ENCODE data around the gene FAM149A.

FAM149A gene

GRCh38 chr4:186104114-186104889 is at the start of gene FAM149A:
Gene FAM149A, plus strand, starts transcription at chr4:186104704.
- DNase-seq, result no peak

- no peak for DNase-seq
Observed at GRCh38 chr4:186058253-186058979, 46.1 kb upstream of the FAM149A start.

DNA sequence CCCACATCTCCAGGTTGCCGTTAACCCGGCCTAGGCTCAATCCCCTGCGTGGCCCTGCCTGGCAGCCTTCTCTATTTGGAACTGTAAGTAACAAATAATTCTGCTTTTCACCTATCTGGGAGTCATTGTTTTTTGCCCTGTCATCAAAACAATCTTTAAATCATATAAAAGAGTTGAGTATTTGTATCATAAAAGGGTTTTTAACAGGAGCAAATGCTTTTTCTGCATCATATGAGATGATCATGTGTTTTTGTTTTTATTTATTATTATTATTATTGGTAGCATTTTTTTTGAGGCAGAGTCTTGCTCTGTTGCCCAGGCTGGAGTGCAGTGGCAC is 45.6 kb upstream of the FAM149A start:
- no peak for DNase-seq

DNA sequence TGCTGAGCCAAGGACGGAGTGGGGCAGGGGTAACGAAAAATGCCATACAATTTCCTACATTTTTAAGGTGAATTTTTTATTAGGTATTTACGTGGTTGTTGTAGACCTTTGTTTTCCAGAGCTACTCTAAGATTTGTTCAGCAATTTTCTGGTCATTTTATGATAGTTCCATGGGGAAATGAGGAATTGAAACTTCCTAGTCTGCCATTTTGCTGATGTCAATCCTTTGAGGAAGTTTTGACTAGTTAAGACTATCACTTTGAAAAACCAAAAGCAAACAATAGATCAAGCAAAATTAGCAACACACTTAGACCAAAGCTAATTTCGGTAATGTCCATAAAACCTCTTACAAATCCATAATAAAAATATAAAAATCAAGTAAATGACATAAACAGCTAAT is 42.6 kb upstream of the FAM149A start:
- no peak for DNase-seq

DNA sequence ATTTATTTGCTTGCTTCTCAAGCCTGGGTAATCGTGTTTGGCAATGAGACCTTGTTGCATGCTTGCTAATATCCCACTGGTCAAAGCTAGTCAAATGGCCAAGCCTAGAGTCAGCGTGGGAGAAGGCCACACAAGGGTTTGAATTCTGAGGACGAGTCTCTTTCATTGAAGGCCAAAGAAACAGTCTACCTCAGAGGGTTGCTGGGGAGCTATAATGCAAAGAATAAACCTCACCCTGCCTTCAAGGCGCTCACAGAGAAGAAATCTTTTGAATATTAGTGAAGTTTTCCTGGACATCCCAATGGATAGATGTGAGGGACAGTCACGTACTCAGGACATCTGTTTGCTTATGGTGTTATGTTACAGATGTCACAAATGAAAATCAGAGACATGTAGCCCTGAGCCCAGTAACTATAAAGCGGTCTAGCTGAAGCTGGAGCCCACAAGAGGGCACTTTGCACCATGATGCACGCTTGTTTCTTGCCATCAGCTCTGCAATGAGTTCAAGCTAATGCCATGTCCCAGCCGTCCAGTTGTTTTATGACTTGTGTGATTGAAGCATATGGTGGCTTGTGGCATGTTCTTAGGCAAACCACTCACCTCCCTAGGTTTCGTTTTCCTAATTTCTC is 36.6 kb upstream of the FAM149A start:
- DNase-seq, result no peak

GRCh38 chr4:186068581-186069348 is 35.7 kb upstream of the FAM149A start, which contains the start of gene TLR3:
Gene TLR3, plus strand, starts transcription at chr4:186069156. Its CDS starts 7,464 bp downstream, at chr4:186076620.
- DNase-seq, result no peak

- DNase-seq, result no peak
Observed at GRCh38 chr4:186069729-186070128, 34.8 kb upstream of the FAM149A start.

GRCh38 chr4:186072516-186072915 is 32.0 kb upstream of the FAM149A start:
- no peak for DNase-seq

GRCh38 chr4:186074189-186074588 is 30.3 kb upstream of the FAM149A start:
- DNase-seq, result no peak

DNA sequence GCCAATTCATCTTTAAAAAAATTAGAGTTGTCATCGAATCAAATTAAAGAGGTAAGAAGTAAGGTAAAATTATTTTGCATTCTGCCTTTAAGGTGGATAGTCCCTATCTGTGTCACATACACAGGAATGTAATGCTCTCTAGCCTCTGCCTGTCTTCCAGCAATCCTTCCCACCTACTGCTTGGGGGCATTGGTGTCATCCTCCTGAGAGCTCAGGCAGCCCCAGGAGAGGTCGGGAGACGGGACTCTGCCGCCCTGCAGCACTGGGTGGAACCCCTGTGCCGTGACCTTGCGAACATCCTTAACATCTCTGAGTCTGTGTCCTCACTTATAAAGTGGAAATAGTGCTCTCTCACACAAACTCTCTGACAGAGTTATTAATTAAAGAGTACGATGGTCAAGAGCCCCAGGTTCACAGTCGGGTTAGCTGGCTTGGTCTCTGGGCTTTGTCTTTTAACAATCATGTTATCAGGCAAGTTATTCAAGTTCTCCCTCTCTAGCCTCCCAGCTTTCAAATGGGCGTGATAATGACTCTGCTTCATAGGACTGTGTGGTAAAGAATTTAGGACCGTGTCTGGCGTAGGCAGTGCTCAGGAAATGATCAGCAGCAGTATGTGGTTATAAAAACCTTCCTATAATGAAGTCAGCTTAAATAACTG is 25.4 kb upstream of the FAM149A start:
- DNase-seq, result no peak

GRCh38 chr4:186079694-186080093 is 24.8 kb upstream of the FAM149A start:
- no peak for DNase-seq

GRCh38 chr4:186081202-186081807 is 23.2 kb upstream of the FAM149A start:
- DNase-seq, result no peak

DNA sequence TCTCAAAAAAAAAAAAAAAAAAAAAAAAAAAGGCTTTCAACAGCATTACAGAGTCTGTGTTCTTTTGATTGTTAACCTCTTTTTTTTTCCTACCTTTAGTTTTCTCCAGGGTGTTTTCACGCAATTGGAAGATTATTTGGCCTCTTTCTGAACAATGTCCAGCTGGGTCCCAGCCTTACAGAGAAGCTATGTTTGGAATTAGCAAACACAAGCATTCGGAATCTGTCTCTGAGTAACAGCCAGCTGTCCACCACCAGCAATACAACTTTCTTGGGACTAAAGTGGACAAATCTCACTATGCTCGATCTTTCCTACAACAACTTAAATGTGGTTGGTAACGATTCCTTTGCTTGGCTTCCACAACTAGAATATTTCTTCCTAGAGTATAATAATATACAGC is 22.3 kb upstream of the FAM149A start:
- no peak for DNase-seq

DNA sequence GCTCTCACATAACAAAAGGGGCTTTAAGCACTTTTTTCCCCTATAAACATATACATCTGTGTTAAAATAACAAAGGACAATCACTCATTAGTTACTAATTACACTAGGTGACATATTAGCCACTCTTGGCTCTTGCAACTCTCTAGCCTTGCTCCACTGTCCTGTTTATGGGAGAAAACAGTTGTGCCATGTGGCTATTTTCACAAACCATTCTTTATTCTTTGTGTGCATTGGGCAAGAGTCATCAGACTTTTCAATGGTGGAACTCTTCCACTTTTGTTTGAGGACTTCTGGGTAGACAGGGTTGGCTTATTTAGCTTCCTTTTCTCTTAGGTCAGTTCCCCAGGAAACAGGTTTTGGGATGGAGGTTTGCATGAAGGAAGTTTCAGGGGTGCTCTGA is 16.0 kb upstream of the FAM149A start:
- DNase-seq, result no peak

- no peak for DNase-seq
Observed at GRCh38 chr4:186092296-186092695, 12.2 kb upstream of the FAM149A start.

- DNase-seq, result no peak
Observed at GRCh38 chr4:186095406-186095805, 9.1 kb upstream of the FAM149A start.

- no peak for DNase-seq
Observed at GRCh38 chr4:186096681-186097165, 7.8 kb upstream of the FAM149A start.

- no peak for DNase-seq
Observed at GRCh38 chr4:186097386-186097785, 7.1 kb upstream of the FAM149A start.

- no peak for DNase-seq
Observed at GRCh38 chr4:186102931-186103330, 1.6 kb upstream of the FAM149A start.

GRCh38 chr4:186104890-186105646 is 564 bp downstream of the FAM149A start:
- no peak for DNase-seq

GRCh38 chr4:186105647-186106321 is 1.3 kb downstream of the FAM149A start:
- DNase-seq, result no peak
